Caco-2 (cell line): ENCODE results near the gene GPR161. TPM values are rescaled to one million over a fixed set of nuclear protein-coding genes. Genes with fewer than 3 reads are reported as not detected.

Experiments
- BruUV-seq: library from RNA; stranded (reverse); fragments of 400-500 nt; replicated peaks from 2 replicates; lab custom pipeline; 2021; lab: Mats Ljungman, UMichigan
- CTCF ChIA-PET: fragments of 300-600 bp; sonication (Branson Sonifier 250); formaldehyde crosslinking; loops from one replicate; lab custom pipeline; 2022; ENCODE audit warnings: antibody characterized with exemption; lab: Charles Lee
- POLR2A ChIA-PET: fragments of 300-600 bp; sonication (Branson Sonifier 250); formaldehyde crosslinking; loops from one replicate; lab custom pipeline; 2022; ENCODE audit warnings: antibody characterized with exemption; lab: Charles Lee
- DNase-seq, 2 experiments: peaks; one replicate each; pipeline versions ENCODE4 v3.0.0 to v3.0.0-alpha.2; 2020 to 2022
- H3K27me3 ChIP-seq: replicated peaks from 2 replicates; pipeline ENCODE4 v1.6.0; 2011; ENCODE audit warnings: low read length; ENCODE audit not compliant: control insufficient read depth, insufficient read depth
- H3K36me3 ChIP-seq: 2 replicates; pipeline ENCODE4 v1.5.1; 2011; ENCODE audit warnings: low read length; ENCODE audit not compliant: control insufficient read depth, insufficient read depth
- H3K4me1 ChIP-seq: fragments of 250-450 bp; sonication (Bioruptor Pico); 2 replicates; pipeline ENCODE4 v1.5.1; 2020; ENCODE audit warnings: mild to moderate bottlenecking
- H3K4me3 ChIP-seq: 2 replicates; pipeline ENCODE4 v1.5.1; 2011; ENCODE audit warnings: low read depth, mild to moderate bottlenecking, control low read depth, low read length
- H3K9me3 ChIP-seq: fragments of 250-450 bp; sonication (Bioruptor Pico); 2 replicates; pipeline ENCODE4 v1.5.1; 2020; ENCODE audit warnings: mild to moderate bottlenecking, moderate library complexity
- H3K27ac Mint-ChIP-seq: one replicate; pipeline ENCODE4 v1.8.0; 2022; ENCODE audit warnings: mixed read lengths; ENCODE audit not compliant: unreplicated experiment
- H3K27me3 Mint-ChIP-seq: one replicate; pipeline ENCODE4 v1.8.0; 2022; ENCODE audit warnings: mixed read lengths; ENCODE audit not compliant: insufficient read depth, unreplicated experiment
- H3K36me3 Mint-ChIP-seq: one replicate; pipeline ENCODE4 v1.8.0; 2022; ENCODE audit warnings: mild to moderate bottlenecking, mixed read lengths; ENCODE audit not compliant: insufficient read depth, unreplicated experiment
- H3K4me1 Mint-ChIP-seq: one replicate; pipeline ENCODE4 v1.8.0; 2022; ENCODE audit warnings: low read depth, mixed read lengths; ENCODE audit not compliant: unreplicated experiment
- H3K4me3 Mint-ChIP-seq: one replicate; pipeline ENCODE4 v1.8.0; 2022; ENCODE audit warnings: mild to moderate bottlenecking, moderate library complexity, mixed read lengths; ENCODE audit not compliant: unreplicated experiment
- H3K9me3 Mint-ChIP-seq: one replicate; pipeline ENCODE4 v1.8.0; 2022; ENCODE audit warnings: mixed read lengths; ENCODE audit not compliant: unreplicated experiment
- intact Hi-C: fragments of 100-400 bp; cut with micrococcal nuclease; formaldehyde crosslinking; loops from one replicate; pipeline ENCODE4 v1.10.0; 2022; ENCODE audit not compliant: unreplicated experiment
- total RNA-seq: library from RNA; stranded (reverse); gene quantifications from 2 replicates; pipeline ENCODE4 v1.2.3, GENCODE V29; 2022
- TF ChIP-seq, protein P1 (sequence below), 2 experiments: fragments of 200-600 bp in 1 of 2; IDR thresholded peaks; 1 replicate in 1 of 2; 2 replicates in 1 of 2; pipeline versions ENCODE4 v1.5.1 to v1.8.0; 2011 to 2022; ENCODE audit warnings: antibody characterized with exemption in 1 of 2, control low read depth in 1 of 2, inconsistent platforms in 1 of 2, low read depth in 1 of 2, low read length in 1 of 2, mild to moderate bottlenecking in 1 of 2, moderate library complexity in 1 of 2; ENCODE audit not compliant: insufficient read depth in 1 of 2, severe bottlenecking in 1 of 2, unreplicated experiment in 1 of 2

Gene GPR161
- total RNA-seq, 1 experiment from 2014 or later, result 38.2 TPM

DNA sequence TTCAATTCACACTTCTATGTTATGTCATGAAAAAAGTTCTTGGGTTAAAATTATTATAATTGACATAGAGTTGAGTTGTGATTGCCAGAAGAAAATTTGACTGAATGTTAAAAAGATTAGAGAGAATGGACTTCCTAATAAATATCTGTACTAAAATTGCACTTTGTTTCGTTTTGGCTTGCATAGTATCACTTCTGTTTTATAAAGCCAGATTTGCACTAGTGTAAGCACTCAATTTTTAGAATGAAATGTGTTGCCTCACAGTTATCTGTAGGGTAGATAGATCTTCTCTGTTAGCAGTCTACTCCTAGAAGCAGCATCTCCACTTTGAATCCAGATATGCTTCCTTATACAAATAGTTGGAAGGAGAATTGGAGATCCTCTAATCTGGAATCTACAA is 104.7 kb downstream of the GPR161 start:
- no peak for DNase-seq
- H3K9me3 Mint-ChIP-seq, result no peaks in the 10 kb centered on the region
- H3K4me1 Mint-ChIP-seq, result no peaks in the 10 kb centered on the region
- CTCF ChIA-PET, result no interaction called here
- POLR2A ChIA-PET, result no interaction called here
- no peak overlapping the region for H3K4me3 ChIP-seq
- no peak overlapping the region for H3K27ac Mint-ChIP-seq
- no TSS peak for BruUV-seq
- H3K36me3 ChIP-seq, result no peaks in the 10 kb centered on the region
- H3K36me3 Mint-ChIP-seq, result peaks cover 5% of the 10 kb centered on the region
- no peaks in the 10 kb centered on the region for H3K27me3 ChIP-seq
- H3K9me3 ChIP-seq, result no peaks in the 10 kb centered on the region
- no peaks in the 10 kb centered on the region for H3K27me3 Mint-ChIP-seq
- intact Hi-C loops, result no loop called here
- TF ChIP-seq, protein P1, sequence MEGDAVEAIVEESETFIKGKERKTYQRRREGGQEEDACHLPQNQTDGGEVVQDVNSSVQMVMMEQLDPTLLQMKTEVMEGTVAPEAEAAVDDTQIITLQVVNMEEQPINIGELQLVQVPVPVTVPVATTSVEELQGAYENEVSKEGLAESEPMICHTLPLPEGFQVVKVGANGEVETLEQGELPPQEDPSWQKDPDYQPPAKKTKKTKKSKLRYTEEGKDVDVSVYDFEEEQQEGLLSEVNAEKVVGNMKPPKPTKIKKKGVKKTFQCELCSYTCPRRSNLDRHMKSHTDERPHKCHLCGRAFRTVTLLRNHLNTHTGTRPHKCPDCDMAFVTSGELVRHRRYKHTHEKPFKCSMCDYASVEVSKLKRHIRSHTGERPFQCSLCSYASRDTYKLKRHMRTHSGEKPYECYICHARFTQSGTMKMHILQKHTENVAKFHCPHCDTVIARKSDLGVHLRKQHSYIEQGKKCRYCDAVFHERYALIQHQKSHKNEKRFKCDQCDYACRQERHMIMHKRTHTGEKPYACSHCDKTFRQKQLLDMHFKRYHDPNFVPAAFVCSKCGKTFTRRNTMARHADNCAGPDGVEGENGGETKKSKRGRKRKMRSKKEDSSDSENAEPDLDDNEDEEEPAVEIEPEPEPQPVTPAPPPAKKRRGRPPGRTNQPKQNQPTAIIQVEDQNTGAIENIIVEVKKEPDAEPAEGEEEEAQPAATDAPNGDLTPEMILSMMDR (IDR thresholded peaks at IDR 0.05; ENCODE audit: insufficient read depth in 1 of 2, low read depth in 1 of 2, low read length in 1 of 2, severe bottlenecking in 1 of 2, unreplicated experiment in 1 of 2), result no peak
- no peak overlapping the region for H3K4me3 Mint-ChIP-seq
- H3K4me1 ChIP-seq, result no peaks in the 10 kb centered on the region

DNA sequence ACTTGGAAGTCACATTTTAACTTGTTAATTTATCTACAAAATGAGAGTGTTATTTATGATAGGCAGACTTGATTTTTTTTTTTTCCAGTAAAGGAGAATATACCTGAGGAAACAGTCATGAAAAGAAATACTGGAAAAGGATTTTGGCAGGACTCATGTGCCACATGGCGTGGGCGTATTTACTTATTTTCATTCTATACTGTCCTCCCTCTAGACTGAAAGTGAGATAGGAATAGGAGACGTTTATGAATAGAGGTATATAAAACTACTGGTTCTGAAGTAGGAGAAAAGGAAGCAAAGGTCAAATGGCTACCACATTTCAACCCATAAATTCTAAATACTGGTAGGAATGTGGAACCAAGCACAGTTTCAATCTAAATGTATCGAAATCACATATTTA is 105.1 kb downstream of the GPR161 start:
- BruUV-seq, result no TSS peak
- no peaks in the 10 kb centered on the region for H3K27me3 ChIP-seq
- no peaks in the 10 kb centered on the region for H3K4me1 Mint-ChIP-seq
- intact Hi-C loops, result no loop called here
- CTCF ChIA-PET, result no interaction called here
- H3K9me3 ChIP-seq, result no peaks in the 10 kb centered on the region
- no peak overlapping the region for H3K4me3 ChIP-seq
- POLR2A ChIA-PET, result no interaction called here
- no peaks in the 10 kb centered on the region for H3K4me1 ChIP-seq
- no peak for DNase-seq
- no peaks in the 10 kb centered on the region for H3K9me3 Mint-ChIP-seq
- H3K27ac Mint-ChIP-seq, result no peak overlapping the region
- H3K4me3 Mint-ChIP-seq, result no peak overlapping the region
- no peaks in the 10 kb centered on the region; the same call in 1 of the 2 replicates for H3K36me3 ChIP-seq
- H3K27me3 Mint-ChIP-seq, result no peaks in the 10 kb centered on the region
- H3K36me3 Mint-ChIP-seq, result peaks cover 5% of the 10 kb centered on the region
- TF ChIP-seq, protein P1 (IDR thresholded peaks at IDR 0.05; ENCODE audit: insufficient read depth in 1 of 2, low read depth in 1 of 2, low read length in 1 of 2, severe bottlenecking in 1 of 2, unreplicated experiment in 1 of 2), result no peak

DNA sequence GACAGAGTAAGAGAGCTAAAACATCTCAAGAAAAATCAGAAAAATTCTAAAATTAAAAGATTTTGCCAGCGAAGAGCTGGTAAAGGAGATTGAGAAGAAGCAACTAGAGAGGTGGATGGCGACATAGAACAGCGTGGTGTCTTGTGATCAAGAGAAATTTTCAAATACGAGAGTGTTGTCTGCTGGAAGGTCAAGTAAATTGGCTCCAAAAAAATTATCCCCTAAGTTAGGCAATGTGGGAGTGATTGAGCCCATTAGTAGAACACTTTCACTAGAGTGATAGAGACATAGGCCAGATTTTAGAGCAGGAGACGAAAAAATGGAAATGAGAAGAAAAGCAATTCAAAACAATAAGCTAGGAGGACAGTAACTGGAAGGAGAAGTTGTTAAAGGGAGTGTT is 105.5 kb downstream of the GPR161 start:
- ChIA-PET POLR2A (no interaction called here), CTCF (no interaction called here)
- no peak for DNase-seq
- Mint-ChIP-seq H3K9me3 (no peaks in the 10 kb centered on the region), H3K36me3 (peaks cover 5% of the 10 kb centered on the region), H3K27me3 (no peaks in the 10 kb centered on the region), H3K4me1 (no peaks in the 10 kb centered on the region), H3K4me3 (no peak overlapping the region), H3K27ac (no peak overlapping the region)
- no peaks in the 10 kb centered on the region for H3K9me3 ChIP-seq
- TF ChIP-seq, protein P1 (IDR thresholded peaks at IDR 0.05; ENCODE audit: insufficient read depth in 1 of 2, low read depth in 1 of 2, low read length in 1 of 2, severe bottlenecking in 1 of 2, unreplicated experiment in 1 of 2), result no peak
- intact Hi-C loops, result no loop called here
- H3K4me1 ChIP-seq, result no peaks in the 10 kb centered on the region
- H3K27me3 ChIP-seq, result no peaks in the 10 kb centered on the region
- no peak overlapping the region for H3K4me3 ChIP-seq
- no peaks in the 10 kb centered on the region; the same call in 1 of the 2 replicates for H3K36me3 ChIP-seq
- no TSS peak for BruUV-seq

Other genes starting within 250 kb of the GPR161 start
- gene ADCY10, start 222.8 kb downstream of the GPR161 start, total RNA-seq, result 1.3 and 1.7 TPM in 2 replicates
- 41.9 and 53.0 TPM in 2 replicates for gene DCAF6, start 200.2 kb downstream of the GPR161 start, total RNA-seq
- gene MPC2, start 199.9 kb downstream of the GPR161 start, total RNA-seq, result 159 and 169 TPM in 2 replicates
- gene TIPRL, start 42.0 kb upstream of the GPR161 start, total RNA-seq, result 35.7 and 38.1 TPM in 2 replicates
- 58.7 and 59.3 TPM in 2 replicates for gene SFT2D2, start 89.1 kb upstream of the GPR161 start, total RNA-seq
- gene TBX19, start 143.9 kb upstream of the GPR161 start, total RNA-seq, result 2.8 and 3.3 TPM in 2 replicates